Vagina (tissue), 2 donors: ENCODE data around the gene SZRD1.

Experiments used
- CTCF ChIP-seq, 3 experiments: fragments of 450-650 bp in 2 of 3; fragments of 200-600 bp in 1 of 3; sonication (generic) in 1 of 3; IDR thresholded peaks; one replicate each; pipeline ENCODE4 v1.5.1; 2017 to 2019; ENCODE audit warnings: antibody characterized with exemption in 3 of 3, mild to moderate bottlenecking in 2 of 3, moderate library complexity in 2 of 3
- POLR2A ChIP-seq, 2 donors: fragments of 450-650 bp; IDR thresholded peaks; one replicate each; pipeline ENCODE4 v1.6.1; 2017; ENCODE audit warnings: antibody characterized with exemption in 2 of 2, mild to moderate bottlenecking in 2 of 2, moderate library complexity in 2 of 2
- POLR2AphosphoS5 ChIP-seq, 2 donors: sonication (generic); formaldehyde crosslinking; IDR thresholded peaks; one replicate each; pipeline ENCODE4 v1.9.0; 2017; ENCODE audit warnings: antibody characterized with exemption in 2 of 2, mild to moderate bottlenecking in 2 of 2, low read depth in 1 of 2; ENCODE audit not compliant: insufficient read depth in 1 of 2

- TF ChIP-seq CTCF (IDR thresholded peaks at IDR 0.05): no peak
- no peak for TF ChIP-seq POLR2AphosphoS5 (IDR thresholded peaks at IDR 0.05; ENCODE audit: insufficient read depth in 1 of 2, low read depth in 1 of 2)
- no peak for TF ChIP-seq POLR2A (IDR thresholded peaks at IDR 0.05)
Observed at GRCh38 chr1:16397120-16397519, 30.1 kb downstream of the SZRD1 start.
